Activated T-cell treated with anti-CD3 and anti-CD28 coated beads for 1 hour (primary cell): Measurements from ENCODE around the gene TAF15.

Experiments used
- DNase-seq: peaks from one replicate; pipeline ENCODE4 v3.0.0-alpha.2; 2020; ENCODE audit warnings: low read depth

Gene TAF15

GRCh38 chr17:35821308-35821707 lies 12.0 kb downstream of the TAF15 start:
- DNase-seq, result no peak

- DNase-seq, result no peak
Measured at GRCh38 chr17:35825206-35825605, 15.9 kb downstream of the TAF15 start.

- DNase-seq, result no peak
Measured at GRCh38 chr17:35841101-35841500, 31.8 kb downstream of the TAF15 start.

GRCh38 chr17:35841505-35841904 lies 32.2 kb downstream of the TAF15 start:
- no peak for DNase-seq

GRCh38 chr17:35842239-35842638 lies 33.0 kb downstream of the TAF15 start:
- DNase-seq, result no peak

GRCh38 chr17:35843698-35844097 lies 34.4 kb downstream of the TAF15 start:
- no peak for DNase-seq

GRCh38 chr17:35844547-35844946 lies 35.3 kb downstream of the TAF15 start:
- no peak for DNase-seq

- DNase-seq, result no peak
Measured at GRCh38 chr17:35846055-35846809, 36.9 kb downstream of the TAF15 start.

- no peak for DNase-seq
Measured at GRCh38 chr17:35847006-35847405, 37.7 kb downstream of the TAF15 start.

- no peak for DNase-seq
Measured at GRCh38 chr17:35847633-35848373, 38.5 kb downstream of the TAF15 start.

- DNase-seq, result peak; percentile 32
Measured at GRCh38 chr17:35849469-35850348, 40.4 kb downstream of the TAF15 start.

GRCh38 chr17:35855965-35856364 lies 46.7 kb downstream of the TAF15 start:
- DNase-seq, result no peak

GRCh38 chr17:35856603-35857002 lies 47.3 kb downstream of the TAF15 start:
- no peak for DNase-seq

GRCh38 chr17:35864853-35865252 lies 55.6 kb downstream of the TAF15 start:
- no peak for DNase-seq

GRCh38 chr17:35865412-35866340 lies 56.4 kb downstream of the TAF15 start:
- no peak for DNase-seq

GRCh38 chr17:35866341-35866950 lies 57.2 kb downstream of the TAF15 start:
- DNase-seq, result no peak

- no peak for DNase-seq
Measured at GRCh38 chr17:35867574-35867973, 58.3 kb downstream of the TAF15 start.

- no peak for DNase-seq
Measured at GRCh38 chr17:35868737-35869136, 59.5 kb downstream of the TAF15 start, which contains the start of gene HEATR9. Gene HEATR9, minus strand, starts transcription at chr17:35868891. Its CDS starts 149 bp downstream, at chr17:35868742.

- DNase-seq, result no peak
Measured at GRCh38 chr17:35870906-35871819, 61.9 kb downstream of the TAF15 start.
